Measurements from ENCODE around the gene TMEM179B.

DNA sequence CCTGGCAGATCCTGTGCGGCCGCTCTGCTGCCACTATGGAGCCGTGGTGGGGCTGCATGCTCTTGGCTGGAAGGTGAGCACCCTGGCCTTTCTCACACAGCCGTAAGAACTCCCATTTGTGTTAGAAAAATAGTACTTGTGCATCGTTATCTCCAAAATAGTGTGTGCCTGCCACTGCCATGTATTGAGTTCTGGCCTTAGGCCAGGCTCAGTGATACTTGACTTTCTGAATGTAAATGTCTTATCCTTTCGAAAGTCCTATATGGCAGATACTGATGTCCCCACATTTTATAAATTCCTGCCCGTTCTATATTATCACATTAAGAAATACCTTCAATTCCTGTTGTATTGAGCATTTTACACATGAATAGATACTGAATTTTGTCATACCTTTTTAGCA is 4.4 kb upstream of the TMEM179B start:
- no peak for TF ChIP-seq ZNF274 (IDR thresholded peaks at IDR 0.05; ENCODE audit: low read depth, low read length)
- TF ChIP-seq SUZ12 (IDR thresholded peaks at IDR 0.05; ENCODE audit: extremely low read depth, insufficient read depth, insufficient read length), result no peak

Data from NT2/D1 (cell line).